ENCODE results near the gene ZNF264.

DNA sequence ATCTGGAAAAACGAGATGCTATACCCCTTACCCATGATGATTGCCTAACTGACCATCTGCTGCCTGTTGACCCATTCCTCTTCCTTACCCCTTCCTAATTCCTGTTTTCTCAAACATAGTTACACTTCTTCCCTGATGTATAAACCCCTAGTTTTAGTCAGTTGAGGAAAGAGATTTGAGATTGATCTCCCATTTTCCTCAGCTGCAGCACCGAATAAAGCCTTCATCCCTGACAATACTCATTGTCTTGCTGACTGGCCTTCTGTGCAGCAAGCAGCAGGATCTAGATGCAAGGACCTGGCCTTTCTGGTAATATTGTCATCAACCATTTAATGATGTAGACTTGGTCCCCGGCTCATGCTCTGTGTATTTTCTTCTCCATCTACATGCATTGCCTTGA lies 999 bp upstream of the ZNF264 start:
- TF ChIP-seq, protein P1, sequence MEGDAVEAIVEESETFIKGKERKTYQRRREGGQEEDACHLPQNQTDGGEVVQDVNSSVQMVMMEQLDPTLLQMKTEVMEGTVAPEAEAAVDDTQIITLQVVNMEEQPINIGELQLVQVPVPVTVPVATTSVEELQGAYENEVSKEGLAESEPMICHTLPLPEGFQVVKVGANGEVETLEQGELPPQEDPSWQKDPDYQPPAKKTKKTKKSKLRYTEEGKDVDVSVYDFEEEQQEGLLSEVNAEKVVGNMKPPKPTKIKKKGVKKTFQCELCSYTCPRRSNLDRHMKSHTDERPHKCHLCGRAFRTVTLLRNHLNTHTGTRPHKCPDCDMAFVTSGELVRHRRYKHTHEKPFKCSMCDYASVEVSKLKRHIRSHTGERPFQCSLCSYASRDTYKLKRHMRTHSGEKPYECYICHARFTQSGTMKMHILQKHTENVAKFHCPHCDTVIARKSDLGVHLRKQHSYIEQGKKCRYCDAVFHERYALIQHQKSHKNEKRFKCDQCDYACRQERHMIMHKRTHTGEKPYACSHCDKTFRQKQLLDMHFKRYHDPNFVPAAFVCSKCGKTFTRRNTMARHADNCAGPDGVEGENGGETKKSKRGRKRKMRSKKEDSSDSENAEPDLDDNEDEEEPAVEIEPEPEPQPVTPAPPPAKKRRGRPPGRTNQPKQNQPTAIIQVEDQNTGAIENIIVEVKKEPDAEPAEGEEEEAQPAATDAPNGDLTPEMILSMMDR (IDR thresholded peaks at IDR 0.05), result no peak
- no peak for TF ChIP-seq POLR2A (IDR thresholded peaks at IDR 0.05)

All from lower leg skin (tissue), 3 donors.